Measurements from ENCODE around the gene TAB3.

Gene TAB3

GRCh38 chrX:30822764-30823163, 66.3 kb downstream of the TAB3 start:
- no peak for TF ChIP-seq SIN3A (IDR thresholded peaks at IDR 0.05; ENCODE audit: borderline replicate concordance, insufficient read depth, low read length)
- no peak for TF ChIP-seq FOXP2 (optimal IDR thresholded peaks at IDR 0.05; ENCODE audit: borderline replicate concordance, extremely low read depth, extremely low read length, insufficient read depth)
- no peak for TF ChIP-seq REST (IDR thresholded peaks at IDR 0.05; ENCODE audit: insufficient read depth in 1 of 2, low read depth in 2 of 2, low read length in 2 of 2)

GRCh38 chrX:30822068-30822681, 66.9 kb downstream of the TAB3 start:
- TF ChIP-seq POLR2AphosphoS5 (IDR thresholded peaks at IDR 0.05; ENCODE audit: low read depth, low read length) (no peak), FOXP2 (optimal IDR thresholded peaks at IDR 0.05; ENCODE audit: borderline replicate concordance, extremely low read depth, extremely low read length, insufficient read depth) (no peak), TAF1 (IDR thresholded peaks at IDR 0.05; ENCODE audit: borderline replicate concordance, insufficient read depth, low read length) (no peak), REST (IDR thresholded peaks at IDR 0.05; ENCODE audit: insufficient read depth in 1 of 2, low read depth in 2 of 2, low read length in 2 of 2) (no peak), SIN3A (IDR thresholded peaks at IDR 0.05; ENCODE audit: borderline replicate concordance, insufficient read depth, low read length) (no peak)

GRCh38 chrX:30821116-30821515, 67.9 kb downstream of the TAB3 start:
- no peak for TF ChIP-seq SIN3A (IDR thresholded peaks at IDR 0.05; ENCODE audit: borderline replicate concordance, insufficient read depth, low read length)
- no peak for TF ChIP-seq TAF1 (IDR thresholded peaks at IDR 0.05; ENCODE audit: borderline replicate concordance, insufficient read depth, low read length)
- TF ChIP-seq REST (IDR thresholded peaks at IDR 0.05; ENCODE audit: insufficient read depth in 1 of 2, low read depth in 2 of 2, low read length in 2 of 2), result no peak
- TF ChIP-seq FOXP2 (optimal IDR thresholded peaks at IDR 0.05; ENCODE audit: borderline replicate concordance, extremely low read depth, extremely low read length, insufficient read depth), result no peak
- TF ChIP-seq POLR2AphosphoS5 (IDR thresholded peaks at IDR 0.05; ENCODE audit: low read depth, low read length), result no peak

- TF ChIP-seq SIN3A (IDR thresholded peaks at IDR 0.05; ENCODE audit: borderline replicate concordance, insufficient read depth, low read length) (no peak), REST (IDR thresholded peaks at IDR 0.05; ENCODE audit: insufficient read depth in 1 of 2, low read depth in 2 of 2, low read length in 2 of 2) (no peak), FOXP2 (optimal IDR thresholded peaks at IDR 0.05; ENCODE audit: borderline replicate concordance, extremely low read depth, extremely low read length, insufficient read depth) (no peak), TAF1 (IDR thresholded peaks at IDR 0.05; ENCODE audit: borderline replicate concordance, insufficient read depth, low read length) (no peak), POLR2AphosphoS5 (IDR thresholded peaks at IDR 0.05; ENCODE audit: low read depth, low read length) (no peak)
Observed at GRCh38 chrX:30819080-30819479, 70.0 kb downstream of the TAB3 start.

GRCh38 chrX:30816079-30816478, 73.0 kb downstream of the TAB3 start:
- TF ChIP-seq SIN3A (IDR thresholded peaks at IDR 0.05; ENCODE audit: borderline replicate concordance, insufficient read depth, low read length), result no peak
- no peak for TF ChIP-seq TAF1 (IDR thresholded peaks at IDR 0.05; ENCODE audit: borderline replicate concordance, insufficient read depth, low read length)
- no peak for TF ChIP-seq POLR2AphosphoS5 (IDR thresholded peaks at IDR 0.05; ENCODE audit: low read depth, low read length)
- no peak for TF ChIP-seq FOXP2 (optimal IDR thresholded peaks at IDR 0.05; ENCODE audit: borderline replicate concordance, extremely low read depth, extremely low read length, insufficient read depth)
- no peak for TF ChIP-seq REST (IDR thresholded peaks at IDR 0.05; ENCODE audit: insufficient read depth in 1 of 2, low read depth in 2 of 2, low read length in 2 of 2)
